GM18909 (cell line): Measurements from ENCODE around the gene ADCK1.
"Not testable (repeated sequence)": the region's sequence is repeated elsewhere in the genome, so short reads cannot be mapped to it uniquely, and the experiment has no call there.

Experiments used
- ATAC-seq: cut with Tn5 transposase; IDR thresholded peaks from one replicate; pipeline ENCODE4 v1.9.1; 2021; ENCODE audit warnings: mild to moderate bottlenecking; ENCODE audit not compliant: unreplicated experiment, poor library complexity

ADCK1 gene

GRCh38 chr14:77892890-77893484 lies 93.1 kb downstream of the ADCK1 start:
- no peak for ATAC-seq

DNA sequence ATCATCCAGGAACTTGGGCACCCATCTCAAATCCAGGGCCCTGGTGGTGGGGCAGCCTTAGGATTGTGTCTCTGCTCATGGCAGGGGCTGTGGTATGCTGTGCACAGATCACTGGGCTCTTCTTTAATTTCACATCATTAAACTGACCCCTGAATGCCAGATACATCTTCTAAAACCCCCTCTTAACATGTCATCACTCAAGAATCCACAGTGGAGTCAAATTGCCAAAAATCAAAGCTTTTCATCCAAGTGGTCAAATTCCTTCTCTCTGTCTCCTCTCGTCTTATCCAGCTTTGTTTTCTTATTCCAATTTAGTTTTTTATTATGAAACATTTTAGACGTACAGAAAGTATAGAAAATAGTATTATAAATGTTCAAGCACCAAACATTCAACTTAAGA lies 97.5 kb downstream of the ADCK1 start:
- ATAC-seq = no peak

DNA sequence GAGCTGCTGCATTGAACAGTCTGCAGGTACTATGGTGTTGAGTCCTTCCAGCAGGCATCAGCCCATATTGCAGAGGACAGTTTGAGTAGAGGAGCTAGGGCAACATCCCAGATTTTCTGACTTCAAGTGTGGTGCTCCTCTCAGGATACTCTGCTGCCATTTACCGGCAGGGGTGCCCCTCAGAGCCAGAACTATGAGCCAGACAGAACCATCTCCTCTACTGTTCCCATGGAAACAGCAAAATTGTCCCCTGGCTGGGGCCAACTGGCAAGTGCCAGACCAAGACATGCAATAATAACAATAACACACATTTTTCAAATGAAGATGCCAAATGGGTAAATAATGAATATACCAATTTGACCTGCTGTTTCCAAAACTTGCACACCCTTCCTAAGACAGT lies 102.9 kb downstream of the ADCK1 start:
- no peak for ATAC-seq

- ATAC-seq = no peak
Measured at GRCh38 chr14:77903221-77903620, 103.3 kb downstream of the ADCK1 start.

GRCh38 chr14:77903937-77904617 lies 104.2 kb downstream of the ADCK1 start:
- no peak for ATAC-seq

DNA sequence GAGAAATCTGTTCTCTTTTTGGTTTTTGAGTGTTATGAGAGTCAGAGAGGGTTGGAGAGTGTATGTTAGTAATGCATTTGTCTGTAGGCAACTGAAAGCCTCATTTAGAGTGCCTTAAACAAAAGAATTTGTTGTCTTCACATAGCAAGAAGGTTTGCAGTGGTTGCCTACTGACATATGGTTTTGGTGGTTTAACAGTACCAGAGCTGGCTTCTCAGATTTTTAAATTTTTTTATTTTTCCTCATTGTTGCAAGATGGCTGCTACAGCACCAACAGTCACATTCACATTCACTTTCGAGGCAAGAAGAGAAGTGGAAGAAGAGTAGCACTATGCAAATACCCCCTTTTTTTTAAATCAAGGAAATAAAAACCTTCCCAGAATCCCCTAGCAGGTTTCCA lies 106.5 kb downstream of the ADCK1 start:
- no peak for ATAC-seq

DNA sequence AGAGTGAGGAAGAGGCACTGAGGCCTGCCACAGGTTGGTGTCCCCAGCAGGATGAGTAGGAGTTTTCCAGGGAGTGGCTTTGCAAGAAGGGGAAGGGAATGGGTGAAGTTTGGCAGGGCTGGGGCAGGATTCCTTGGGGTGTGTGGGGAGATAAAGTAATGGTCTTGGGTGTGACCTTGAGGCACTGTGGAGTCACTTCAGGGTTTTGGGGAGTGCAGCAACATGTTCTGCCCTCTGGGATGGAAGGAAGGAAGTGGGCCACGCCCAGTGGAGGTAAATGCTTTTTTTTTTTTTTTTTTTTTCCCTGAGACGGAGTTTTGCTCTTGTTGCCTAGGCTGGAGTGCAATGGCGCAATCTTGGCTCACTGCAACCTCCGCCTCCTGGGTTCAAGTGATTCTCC lies 108.9 kb downstream of the ADCK1 start:
- ATAC-seq = no peak

- no peak for ATAC-seq
Measured at GRCh38 chr14:77909911-77910310, 110.0 kb downstream of the ADCK1 start.

DNA sequence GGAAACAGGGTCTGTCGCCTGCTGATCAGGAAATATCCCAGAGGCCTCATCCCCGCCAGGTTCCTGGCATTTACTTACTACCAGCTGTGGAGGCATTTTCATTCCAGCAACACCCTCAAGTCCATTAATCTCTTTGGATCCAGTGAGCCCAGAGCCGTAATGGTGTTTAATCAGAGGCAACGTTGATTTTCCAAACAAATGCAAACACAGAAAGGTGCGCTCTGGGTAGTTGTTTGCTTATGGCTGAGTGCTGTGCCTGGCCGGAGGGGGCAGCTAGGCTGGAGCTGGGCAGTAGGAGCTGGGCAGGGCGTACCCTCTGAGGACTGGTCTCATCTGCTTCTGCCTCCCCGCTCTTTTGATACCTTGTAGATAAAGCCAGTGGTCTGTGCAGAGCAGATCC lies 110.6 kb downstream of the ADCK1 start:
- ATAC-seq = no peak

GRCh38 chr14:77911356-77911755 lies 111.4 kb downstream of the ADCK1 start:
- ATAC-seq = no peak

- ATAC-seq = no peak
Measured at GRCh38 chr14:77912754-77913556, 113.0 kb downstream of the ADCK1 start.

GRCh38 chr14:77914073-77914721 lies 114.3 kb downstream of the ADCK1 start:
- no peak for ATAC-seq

- ATAC-seq = not testable (repeated sequence)
Measured at GRCh38 chr14:77915390-77915789, 115.5 kb downstream of the ADCK1 start.

- no peak for ATAC-seq
Measured at GRCh38 chr14:77917491-77918201, 117.7 kb downstream of the ADCK1 start.

GRCh38 chr14:77918448-77918847 lies 118.5 kb downstream of the ADCK1 start:
- no peak for ATAC-seq

GRCh38 chr14:77920312-77920711 lies 120.4 kb downstream of the ADCK1 start:
- no peak for ATAC-seq

DNA sequence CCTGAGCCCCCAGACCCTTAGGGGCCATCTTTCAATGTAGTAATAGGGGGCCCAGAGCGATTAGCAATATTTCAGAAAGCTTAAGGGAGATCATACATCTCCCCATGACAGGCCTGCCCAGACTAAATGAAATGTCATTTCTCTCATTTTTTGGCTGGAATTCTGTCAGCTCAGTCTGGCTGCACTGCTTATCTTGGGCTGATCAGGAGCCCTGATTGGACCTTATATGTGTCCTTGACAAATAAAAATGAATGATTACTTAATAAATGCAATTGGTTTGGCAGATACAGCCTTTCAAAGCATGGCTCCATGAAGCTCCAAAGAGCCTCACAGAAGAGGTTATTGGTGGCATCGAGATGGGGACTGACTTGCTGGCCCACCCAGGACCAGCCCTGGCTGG lies 121.9 kb downstream of the ADCK1 start:
- ATAC-seq = no peak

DNA sequence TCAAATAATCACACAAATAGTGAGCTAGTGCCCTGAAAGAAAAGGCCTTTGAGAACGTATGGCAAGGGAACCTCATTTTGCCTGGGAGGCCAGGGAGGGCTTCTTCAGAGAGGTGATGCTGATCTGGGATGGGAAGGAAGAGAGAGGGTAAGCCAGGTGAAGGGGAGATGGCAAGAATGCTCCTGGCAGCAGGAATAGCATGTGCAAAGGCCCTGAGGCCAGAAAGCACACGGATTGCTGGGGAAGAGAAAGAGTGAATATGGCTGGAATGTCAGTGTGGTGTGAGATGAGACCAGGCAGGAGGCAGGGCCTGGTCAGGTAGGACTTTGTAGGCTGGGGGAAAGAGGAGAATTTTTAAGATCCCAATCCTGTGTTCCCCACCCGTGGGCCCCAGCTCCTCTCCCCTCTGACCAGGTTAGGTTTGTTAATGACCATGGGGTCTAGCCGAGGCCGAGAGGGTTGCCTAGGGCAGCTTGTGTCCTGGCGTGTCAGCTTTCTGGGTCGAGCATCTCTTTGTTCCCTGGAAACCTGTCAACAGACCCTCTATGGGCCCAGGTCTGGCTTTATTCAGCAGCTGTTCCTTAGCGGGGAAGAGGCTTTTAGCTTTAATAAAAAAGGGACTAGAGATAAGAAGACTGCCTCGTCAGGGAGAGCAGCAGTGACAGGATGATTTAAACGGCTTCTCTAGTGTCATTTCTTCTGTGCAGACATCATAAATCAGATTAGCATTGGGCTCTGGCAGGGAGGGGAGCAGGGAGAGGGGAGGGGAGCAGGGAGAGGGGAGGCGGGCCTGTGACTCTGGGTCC lies 123.4 kb downstream of the ADCK1 start:
- ATAC-seq = no peak

DNA sequence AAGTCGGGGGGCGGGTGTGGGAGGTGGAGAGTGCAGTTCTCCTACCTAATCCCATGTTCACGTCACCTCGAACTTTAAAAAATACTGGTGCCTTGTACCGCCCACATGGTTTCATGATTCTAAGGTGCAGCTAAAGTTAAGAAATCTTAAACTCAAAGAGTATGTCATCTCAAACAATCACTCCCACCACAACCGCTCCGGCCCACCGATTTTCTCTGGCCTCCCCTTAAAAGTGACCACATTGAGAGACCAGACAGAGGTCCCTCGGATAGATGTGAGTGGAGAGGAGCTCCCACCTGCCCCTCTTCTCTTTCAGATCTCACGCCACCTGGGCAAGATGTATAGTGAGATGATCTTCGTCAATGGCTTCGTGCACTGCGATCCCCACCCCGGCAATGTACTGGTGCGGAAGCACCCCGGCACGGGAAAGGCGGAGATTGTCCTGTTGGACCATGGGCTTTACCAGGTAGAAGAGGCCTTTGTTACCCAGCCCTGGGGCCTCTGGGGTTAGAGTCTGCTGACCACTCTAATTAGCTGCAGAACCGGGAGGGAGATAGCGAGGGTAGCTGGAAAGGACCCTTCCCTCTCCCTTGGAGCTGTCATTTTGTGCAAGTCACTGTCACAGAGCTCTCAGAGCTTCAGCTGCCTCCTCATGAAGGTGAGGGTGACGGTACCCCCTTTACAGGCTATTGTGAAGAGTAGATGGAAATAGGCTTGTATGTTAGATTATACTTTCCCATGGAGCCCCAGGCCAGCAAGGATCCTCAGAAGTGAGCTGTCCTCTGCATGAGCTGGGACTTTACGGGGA lies 124.4 kb downstream of the ADCK1 start:
- ATAC-seq = no peak
